Activated CD4-positive, alpha-beta T cell treated with anti-CD3 and anti-CD28 coated beads, Interleukin-2, amount 10 ng/mL, durations not matched to agents 24 days and 14 days (primary cell): ENCODE data around the gene FTO. TPM values are rescaled to one million over a fixed set of nuclear protein-coding genes. Genes with fewer than 3 reads are reported as not detected.
A peak's percentile ranks its signal among the peaks of the same experiment; 100 is the strongest.
"Not testable (repeated sequence)": the region's sequence is repeated elsewhere in the genome, so short reads cannot be mapped to it uniquely, and the experiment has no call there.

Experiments used
- DNase-seq: peaks from one replicate; pipeline ENCODE4 v3.0.0; 2022
- H3K27ac Mint-ChIP-seq: one replicate; pipeline ENCODE4 v1.8.0; 2022; ENCODE audit warnings: mild to moderate bottlenecking, mixed read lengths
- H3K27me3 Mint-ChIP-seq: one replicate; pipeline ENCODE4 v1.8.0; 2022; ENCODE audit warnings: mixed read lengths
- H3K36me3 Mint-ChIP-seq: one replicate; pipeline ENCODE4 v1.8.0; 2022; ENCODE audit warnings: low read depth, mild to moderate bottlenecking, mixed read lengths
- H3K4me1 Mint-ChIP-seq: one replicate; pipeline ENCODE4 v1.8.0; 2021; ENCODE audit warnings: mixed read lengths
- H3K4me3 Mint-ChIP-seq: one replicate; pipeline ENCODE4 v1.8.0; 2022; ENCODE audit warnings: mild to moderate bottlenecking, moderate library complexity, mixed read lengths
- H3K9me3 Mint-ChIP-seq: one replicate; pipeline ENCODE4 v1.8.0; 2021; ENCODE audit warnings: mixed read lengths
- intact Hi-C: fragments of 100-400 bp; cut with micrococcal nuclease; formaldehyde crosslinking; loops from one replicate; pipeline ENCODE4 v1.15.1; 2023
- total RNA-seq: library from RNA; stranded (reverse); gene quantifications from 2 replicates; pipeline ENCODE4 v1.2.3, GENCODE V29; 2022

FTO gene
- total RNA-seq, 1 donor from 2014 or later: 60.8 TPM

DNA sequence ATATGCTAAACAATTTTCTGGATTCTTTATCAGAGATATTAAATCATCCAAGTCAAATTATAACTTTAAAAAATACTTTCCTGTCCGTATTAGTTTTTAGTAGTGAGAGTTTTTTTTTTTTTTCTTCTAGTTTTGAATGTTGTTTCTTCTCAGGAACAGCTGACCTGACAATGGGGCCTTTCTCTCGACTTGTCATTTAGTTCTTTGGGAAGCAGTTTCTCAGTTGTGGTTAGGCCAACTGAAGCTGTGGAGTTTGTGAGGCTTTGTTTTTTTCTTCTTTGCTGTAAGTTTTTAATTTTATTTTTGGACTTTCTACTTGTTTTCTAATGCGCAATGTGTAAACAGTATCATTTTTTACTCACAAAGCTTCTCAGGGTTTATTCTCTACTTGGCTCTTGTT lies 140.8 kb downstream of the FTO start:
- H3K4me1 Mint-ChIP-seq: peaks cover 14% of the 10 kb centered on the region
- intact Hi-C loops: no loop called here

DNA sequence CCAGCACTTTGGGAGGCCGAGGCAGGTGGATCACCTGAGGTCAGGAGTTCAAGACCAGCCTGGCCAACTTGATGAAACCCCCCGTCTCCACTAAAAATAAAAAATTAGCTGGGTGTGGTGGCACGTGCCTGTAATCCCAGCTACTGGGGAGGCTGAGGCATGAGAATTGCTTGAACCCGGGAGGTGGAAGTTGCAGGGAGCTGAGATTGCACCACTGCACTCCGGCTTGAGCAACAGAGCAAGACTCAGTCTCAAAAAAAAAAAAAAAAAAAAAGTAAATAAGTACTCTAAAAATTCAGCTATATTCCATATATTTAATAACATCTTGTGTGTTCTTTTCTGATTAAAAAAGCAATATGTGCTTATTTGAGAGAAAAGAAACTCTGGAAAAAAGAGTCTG lies 142.6 kb downstream of the FTO start:
- DNase-seq, H3K36me3 Mint-ChIP-seq, H3K27me3 Mint-ChIP-seq, H3K9me3 Mint-ChIP-seq, H3K27ac Mint-ChIP-seq, H3K4me3 Mint-ChIP-seq, intact Hi-C loops: not testable (repeated sequence)
- H3K4me1 Mint-ChIP-seq: peaks cover 14% of the 10 kb centered on the region

More for the DNA sequence above, 140.8 kb downstream of the FTO start:
- H3K4me3 Mint-ChIP-seq: no peak overlapping the region
- H3K27me3 Mint-ChIP-seq: no peaks in the 10 kb centered on the region
- peak overlapping the region; percentile 42 for H3K27ac Mint-ChIP-seq
- H3K36me3 Mint-ChIP-seq: peaks cover 7% of the 10 kb centered on the region
- DNase-seq: no peak
- H3K9me3 Mint-ChIP-seq: no peaks in the 10 kb centered on the region

DNA sequence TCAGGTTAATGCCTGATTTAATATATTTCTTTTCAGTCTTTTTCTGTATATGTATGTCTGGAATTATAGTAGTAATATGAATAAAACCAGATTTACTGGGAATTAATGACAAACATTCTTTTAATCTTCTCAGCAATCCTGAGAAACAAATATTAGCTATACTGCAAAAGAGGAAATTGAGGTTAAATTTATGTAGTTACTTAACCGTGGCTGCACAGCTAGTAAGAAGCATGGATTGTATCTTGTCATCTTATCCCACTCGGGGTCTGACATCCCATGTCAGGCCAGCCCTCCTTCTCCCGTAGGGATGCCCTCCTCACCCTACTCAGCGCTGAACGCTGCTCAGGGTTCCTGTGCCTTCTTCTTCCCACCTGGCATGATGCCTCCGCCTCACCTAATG lies 143.0 kb downstream of the FTO start:
- Mint-ChIP-seq H3K4me1 (peaks cover 14% of the 10 kb centered on the region), H3K27ac (peak overlapping the region; percentile 62), H3K4me3 (no peak overlapping the region), H3K27me3 (no peaks in the 10 kb centered on the region), H3K36me3 (peaks cover 7% of the 10 kb centered on the region), H3K9me3 (no peaks in the 10 kb centered on the region)
- no peak for DNase-seq
- intact Hi-C loops: no loop called here

DNA sequence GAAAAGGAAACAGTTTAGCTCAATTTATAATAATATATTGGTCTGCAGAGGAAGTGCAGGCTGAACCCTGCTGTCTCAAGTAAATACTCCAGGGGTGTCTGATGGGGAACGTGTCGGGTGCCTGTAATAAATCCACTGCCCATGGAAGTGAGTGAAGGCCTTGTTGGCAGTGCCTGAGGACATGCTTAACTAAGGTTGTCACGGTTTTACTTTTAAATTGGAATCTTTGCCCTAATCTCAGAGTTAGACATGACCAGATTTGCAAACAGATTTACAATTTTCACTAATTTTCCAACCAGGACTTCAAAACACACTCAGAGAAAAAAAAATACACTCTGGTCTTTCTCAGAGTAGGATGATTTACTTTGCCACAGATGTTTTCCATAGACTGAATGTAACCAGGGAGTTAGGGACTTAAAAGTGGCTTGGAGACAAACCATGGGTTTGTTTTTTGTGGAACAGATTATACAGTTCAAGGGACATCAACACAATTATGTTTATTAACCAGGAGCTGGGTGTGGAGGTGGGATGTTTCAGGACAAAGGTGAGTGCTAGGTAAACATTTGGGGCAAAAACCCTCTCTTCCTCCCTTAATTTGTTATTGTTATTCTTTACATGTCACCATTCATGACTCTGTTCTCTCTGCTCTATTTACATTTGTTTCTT lies 144.5 kb downstream of the FTO start:
- Mint-ChIP-seq H3K4me1 (peaks cover 14% of the 10 kb centered on the region), H3K36me3 (peaks cover 13% of the 10 kb centered on the region), H3K27ac (no peak overlapping the region), H3K4me3 (no peak overlapping the region), H3K9me3 (peaks cover 6% of the 10 kb centered on the region), H3K27me3 (no peaks in the 10 kb centered on the region)
- intact Hi-C loops: no loop called here
- no peak for DNase-seq

DNA sequence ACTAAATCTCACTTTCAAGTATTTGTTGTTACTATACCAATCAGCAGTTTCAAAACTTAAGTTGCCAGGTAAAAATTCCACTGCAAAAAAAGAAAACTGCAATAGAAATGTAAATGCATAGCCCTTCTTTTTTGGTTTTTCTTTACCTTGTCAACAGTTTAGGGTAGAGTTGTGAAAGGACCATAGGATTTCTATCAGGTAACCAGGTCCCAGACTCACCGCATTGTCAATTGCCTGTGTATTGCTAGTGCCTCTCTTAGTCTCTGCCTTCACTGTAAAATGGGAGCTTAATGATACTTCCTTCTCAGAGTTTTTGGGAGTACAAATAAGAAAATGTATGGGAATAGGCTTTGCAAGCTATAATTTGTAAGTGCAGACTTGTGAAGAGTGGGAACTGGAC lies 145.0 kb downstream of the FTO start:
- Mint-ChIP-seq H3K9me3 (peaks cover 7% of the 10 kb centered on the region), H3K27me3 (no peaks in the 10 kb centered on the region), H3K27ac (no peak overlapping the region), H3K4me3 (no peak overlapping the region), H3K4me1 (peaks cover 14% of the 10 kb centered on the region), H3K36me3 (peaks cover 13% of the 10 kb centered on the region)
- no peak for DNase-seq
- intact Hi-C loops: no loop called here

DNA sequence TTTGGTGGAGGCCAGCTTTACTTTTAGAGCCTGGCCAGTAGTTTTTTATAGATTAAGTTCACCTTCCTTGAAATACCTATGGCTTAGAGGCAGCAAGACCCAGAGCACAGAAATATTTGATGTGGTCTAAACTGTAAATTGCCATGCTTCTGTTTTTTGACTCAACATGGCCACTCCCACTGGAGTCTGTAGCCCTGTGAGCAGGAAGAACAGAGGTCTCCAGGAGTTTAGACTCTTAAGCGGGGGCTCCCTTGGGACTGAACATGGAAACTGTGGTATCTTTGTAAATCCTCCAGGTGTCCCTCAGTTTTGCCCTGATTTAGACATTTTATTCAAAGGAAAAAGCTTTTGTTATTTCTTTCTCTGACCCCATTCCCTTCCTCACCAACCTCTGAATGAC lies 145.6 kb downstream of the FTO start:
- H3K27ac Mint-ChIP-seq: no peak overlapping the region
- intact Hi-C loops: no loop called here
- peaks cover 13% of the 10 kb centered on the region for H3K9me3 Mint-ChIP-seq
- peaks cover 15% of the 10 kb centered on the region for H3K36me3 Mint-ChIP-seq
- peaks cover 14% of the 10 kb centered on the region for H3K4me1 Mint-ChIP-seq
- no peaks in the 10 kb centered on the region for H3K27me3 Mint-ChIP-seq
- no peak overlapping the region for H3K4me3 Mint-ChIP-seq
- no peak for DNase-seq

DNA sequence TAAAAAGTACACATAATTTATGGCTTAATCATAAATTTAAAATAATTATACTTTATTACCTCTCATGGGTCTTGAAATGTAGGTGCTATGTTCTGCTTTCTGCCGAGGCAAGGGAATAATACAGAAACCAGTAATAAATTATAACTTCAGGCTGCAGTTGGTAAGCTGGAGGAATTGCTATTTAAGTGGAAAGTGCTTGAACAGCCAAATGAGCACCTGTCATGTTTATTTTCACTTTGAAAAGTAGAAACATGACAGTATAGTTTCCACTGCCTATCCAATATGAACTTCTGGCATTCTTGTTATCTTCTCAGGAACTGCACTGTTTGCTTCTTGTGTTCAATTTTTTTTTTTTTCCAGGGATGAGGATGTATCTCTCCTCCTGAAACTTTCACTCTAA lies 146.0 kb downstream of the FTO start:
- no peak overlapping the region for H3K27ac Mint-ChIP-seq
- intact Hi-C loops: no loop called here
- no peaks in the 10 kb centered on the region for H3K27me3 Mint-ChIP-seq
- H3K4me1 Mint-ChIP-seq: peaks cover 11% of the 10 kb centered on the region
- no peak overlapping the region for H3K4me3 Mint-ChIP-seq
- peaks cover 14% of the 10 kb centered on the region for H3K36me3 Mint-ChIP-seq
- H3K9me3 Mint-ChIP-seq: peaks cover 16% of the 10 kb centered on the region
- no peak for DNase-seq

DNA sequence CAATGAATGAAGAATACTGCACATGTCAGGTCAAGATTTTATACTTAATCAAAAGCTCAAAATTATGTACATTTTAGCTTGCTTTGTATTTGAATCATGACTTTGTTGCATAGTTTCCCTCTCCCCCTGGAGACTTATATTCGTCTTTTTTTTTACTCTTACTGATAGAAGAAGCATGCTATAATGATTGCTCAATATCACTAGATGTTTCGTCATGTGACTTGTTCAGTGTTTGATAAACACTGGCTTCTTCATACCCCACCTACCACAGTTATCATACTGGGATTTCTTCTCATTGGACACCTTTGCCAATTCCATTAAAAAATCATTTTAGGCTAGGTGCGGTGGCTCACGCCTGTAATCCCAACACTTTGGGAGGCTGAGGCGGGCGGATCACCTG lies 148.7 kb downstream of the FTO start:
- no peak overlapping the region for H3K27ac Mint-ChIP-seq
- H3K27me3 Mint-ChIP-seq: no peaks in the 10 kb centered on the region
- DNase-seq: no peak
- H3K4me3 Mint-ChIP-seq: no peak overlapping the region
- H3K9me3 Mint-ChIP-seq: peaks cover 16% of the 10 kb centered on the region
- intact Hi-C loops: no loop called here
- peaks cover 6% of the 10 kb centered on the region for H3K4me1 Mint-ChIP-seq
- peaks cover 13% of the 10 kb centered on the region for H3K36me3 Mint-ChIP-seq

DNA sequence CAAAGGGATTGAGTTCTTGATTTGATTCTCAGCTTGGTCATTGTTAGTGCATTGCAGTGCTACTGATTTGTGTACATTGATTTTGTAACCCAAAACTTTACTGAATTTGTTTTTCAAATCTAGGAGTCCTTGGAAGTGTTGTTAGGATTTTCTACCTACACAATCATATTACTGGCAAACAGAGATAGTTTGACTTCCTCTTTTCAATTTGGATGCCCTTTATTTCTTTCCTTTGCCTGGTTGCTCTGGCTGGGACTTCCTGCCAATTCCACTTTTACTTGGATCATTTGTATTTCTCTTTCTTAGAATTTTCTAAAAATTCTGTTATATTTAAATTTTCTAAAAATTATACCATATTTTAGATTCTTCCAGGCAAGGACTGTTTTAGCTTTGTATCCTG lies 151.1 kb downstream of the FTO start:
- Mint-ChIP-seq H3K4me1 (no peaks in the 10 kb centered on the region), H3K36me3 (peaks cover 13% of the 10 kb centered on the region), H3K4me3 (no peak overlapping the region), H3K9me3 (peaks cover 16% of the 10 kb centered on the region), H3K27me3 (no peaks in the 10 kb centered on the region), H3K27ac (no peak overlapping the region)
- intact Hi-C loops: no loop called here
- no peak for DNase-seq

DNA sequence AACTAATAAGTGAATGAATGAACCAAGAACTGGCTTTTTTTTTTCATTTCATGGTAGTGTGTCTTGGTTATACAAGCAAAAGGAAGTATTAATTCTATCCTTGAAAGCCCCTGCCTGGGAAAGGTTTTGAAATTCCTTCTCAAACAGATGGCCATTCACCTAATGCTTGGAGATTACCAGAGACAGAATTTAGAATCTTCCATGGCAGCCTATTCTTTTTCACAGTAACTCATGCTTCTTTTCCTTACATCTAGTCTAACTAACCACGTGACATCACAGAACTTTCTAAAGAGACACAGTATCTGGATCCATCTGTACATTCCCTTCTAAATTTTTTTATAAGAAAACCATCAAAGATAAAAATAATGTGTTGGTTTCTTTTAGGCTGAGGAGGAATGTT lies 151.6 kb downstream of the FTO start:
- intact Hi-C loops: no loop called here
- no peak overlapping the region for H3K27ac Mint-ChIP-seq
- no peaks in the 10 kb centered on the region for H3K4me1 Mint-ChIP-seq
- H3K36me3 Mint-ChIP-seq: peaks cover 13% of the 10 kb centered on the region
- peaks cover 16% of the 10 kb centered on the region for H3K9me3 Mint-ChIP-seq
- no peak for DNase-seq
- no peaks in the 10 kb centered on the region for H3K27me3 Mint-ChIP-seq
- H3K4me3 Mint-ChIP-seq: no peak overlapping the region

DNA sequence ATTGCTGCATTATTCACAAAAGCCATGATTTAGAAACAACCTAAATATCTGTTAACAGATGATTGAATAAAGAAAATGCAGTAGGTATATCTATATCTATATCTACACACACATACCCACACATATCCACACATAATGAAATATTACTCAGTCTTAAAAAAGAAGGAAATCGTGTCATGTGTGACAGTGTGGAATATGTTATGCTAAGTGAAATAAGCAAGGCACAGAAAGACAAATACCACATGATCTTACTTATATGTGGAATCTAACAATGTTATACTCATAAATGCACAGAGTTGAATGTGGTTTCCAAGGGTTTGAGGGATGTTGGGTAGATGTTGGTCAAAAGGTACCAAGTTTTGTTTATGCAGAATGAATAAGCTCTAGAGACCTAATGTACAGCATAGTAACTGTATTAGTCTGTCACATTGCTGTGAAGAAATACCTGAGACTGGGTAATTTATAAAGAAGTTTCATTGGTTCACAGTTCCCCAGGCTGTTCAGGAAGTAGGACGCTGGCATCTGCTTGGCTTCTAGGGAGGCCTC lies 156.1 kb downstream of the FTO start:
- H3K27me3 Mint-ChIP-seq: no peaks in the 10 kb centered on the region

DNA sequence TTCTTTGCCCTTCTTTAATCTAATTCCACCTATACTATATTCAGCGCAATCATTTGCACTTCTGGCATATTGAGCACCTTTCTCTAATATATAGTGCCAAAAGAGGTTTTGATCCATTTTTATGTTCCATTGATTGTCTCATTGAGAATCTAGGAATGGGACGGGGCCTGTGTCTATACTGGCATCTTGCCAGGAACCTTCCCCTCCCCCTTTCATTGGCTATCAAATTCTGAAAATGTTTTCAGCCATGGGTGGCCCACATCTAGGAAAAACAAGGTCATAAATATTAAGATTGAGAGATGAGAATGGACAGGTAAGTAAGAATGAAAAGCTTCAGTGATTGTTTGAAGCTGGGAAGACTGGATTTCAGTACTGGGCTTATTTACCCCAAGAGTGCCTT lies 159.9 kb downstream of the FTO start:
- Mint-ChIP-seq H3K4me3 (no peak overlapping the region), H3K4me1 (peaks cover 16% of the 10 kb centered on the region), H3K36me3 (peaks cover 16% of the 10 kb centered on the region), H3K27me3 (no peaks in the 10 kb centered on the region), H3K9me3 (peaks cover 8% of the 10 kb centered on the region), H3K27ac (peak overlapping the region; percentile 43)
- no peak for DNase-seq
- intact Hi-C loops: loop anchor here (2.0 to 10.0 kb wide), 2 partner anchors 49 to 89 kb away; no protein-coding TSS in a partner anchor

More for the DNA sequence above, 156.1 kb downstream of the FTO start:
- Mint-ChIP-seq H3K4me1 (peaks cover 3% of the 10 kb centered on the region), H3K9me3 (no peaks in the 10 kb centered on the region), H3K27ac (no peak overlapping the region), H3K36me3 (peaks cover 6% of the 10 kb centered on the region), H3K4me3 (no peak overlapping the region)
- DNase-seq: no peak
- intact Hi-C loops: loop anchor here (10.0 kb wide), 1 partner anchor 85 kb away; no protein-coding TSS in a partner anchor

DNA sequence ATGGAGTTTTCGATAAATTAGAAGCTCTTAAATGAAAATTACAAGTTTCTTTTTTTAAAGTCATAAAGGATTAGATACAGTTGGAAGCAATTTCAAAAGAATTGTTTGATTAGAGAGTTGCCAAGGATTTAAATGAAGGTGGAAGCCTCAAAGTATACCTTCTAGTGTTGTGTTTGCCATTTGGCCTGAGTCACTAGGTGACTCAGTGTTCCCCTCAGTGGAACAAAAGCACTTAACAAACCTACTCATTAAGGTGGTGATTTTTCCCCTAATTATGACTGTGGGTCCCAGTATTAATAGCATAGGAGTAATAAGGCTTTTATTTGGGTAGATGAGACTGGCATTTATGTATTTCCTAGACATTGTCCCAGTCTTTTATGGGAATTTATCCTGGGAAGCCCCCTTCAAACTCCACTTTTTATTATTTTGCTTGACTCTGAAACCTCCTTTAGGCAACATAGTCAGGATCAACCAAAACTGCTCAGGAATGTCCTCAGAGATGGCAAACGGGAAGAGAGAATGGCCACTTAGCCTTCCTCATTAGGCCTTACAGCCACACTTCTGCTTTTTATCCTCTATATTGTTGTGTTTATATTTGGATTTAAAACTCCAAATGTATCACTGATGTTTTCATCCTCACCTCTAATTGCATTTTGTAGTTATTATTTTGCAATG lies 161.0 kb downstream of the FTO start:
- Mint-ChIP-seq H3K9me3 (peaks cover 8% of the 10 kb centered on the region), H3K36me3 (peaks cover 22% of the 10 kb centered on the region), H3K4me1 (peaks cover 16% of the 10 kb centered on the region), H3K27me3 (no peaks in the 10 kb centered on the region), H3K4me3 (peak overlapping the region; percentile 58), H3K27ac (peak overlapping the region; percentile 89)
- peak; percentile 37 for DNase-seq
- intact Hi-C loops: loop anchor here (1.0 to 10.0 kb wide), 4 partner anchors 48 to 330 kb away; no protein-coding TSS in a partner anchor

DNA sequence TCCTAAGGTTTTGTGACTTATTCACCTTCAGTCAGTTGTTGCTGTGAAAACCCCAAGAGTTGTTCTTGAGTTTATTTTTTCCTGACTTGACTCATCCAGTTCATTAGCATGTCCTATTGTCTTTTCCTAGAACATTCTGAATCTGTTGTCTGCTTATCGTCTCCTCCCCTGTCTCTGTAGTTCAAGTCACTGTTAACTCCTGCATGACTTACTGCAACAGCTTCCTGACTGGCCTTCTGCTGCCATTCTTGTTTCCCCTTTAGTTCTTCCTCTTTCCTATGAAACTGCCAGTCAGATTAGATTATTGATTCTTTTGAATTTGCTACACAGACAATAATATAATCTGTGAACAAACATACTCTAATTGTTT lies 161.5 kb downstream of the FTO start:
- peak overlapping the region; percentile 58 for H3K4me3 Mint-ChIP-seq
- peak; percentile 51 for DNase-seq
- H3K27me3 Mint-ChIP-seq: no peaks in the 10 kb centered on the region
- intact Hi-C loops: loop anchor here (1.0 to 10.0 kb wide), 4 partner anchors 47 to 330 kb away; no protein-coding TSS in a partner anchor
- H3K9me3 Mint-ChIP-seq: peaks cover 10% of the 10 kb centered on the region
- peak overlapping the region; percentile 89 for H3K27ac Mint-ChIP-seq
- H3K36me3 Mint-ChIP-seq: peaks cover 24% of the 10 kb centered on the region
- H3K4me1 Mint-ChIP-seq: peaks cover 16% of the 10 kb centered on the region
